GM13976 (cell line): ENCODE measurements around the gene COQ9.
"Not testable (repeated sequence)": the region's sequence is repeated elsewhere in the genome, so short reads cannot be mapped to it uniquely, and the experiment has no call there.

ENCODE experiments used
- DNase-seq: peaks from one replicate; pipeline ENCODE4 v3.0.0; 2012; ENCODE audit warnings: low spot score
- in situ Hi-C: fragments of 300-500 bp; cut with MboI; formaldehyde crosslinking; loops from one replicate; pipeline ENCODE4 v1.12.0; 2022; ENCODE audit warnings: low sequenced_read_pairs, mixed read lengths, inconsistent platforms; ENCODE audit not compliant: unreplicated experiment
- TF ChIP-seq, protein P1 (sequence below): IDR thresholded peaks from 2 replicates; pipeline ENCODE4 v1.5.1; 2012; ENCODE audit warnings: borderline replicate concordance, mild to moderate bottlenecking; ENCODE audit not compliant: insufficient read depth; ENCODE audit errors: extremely low read depth, missing control alignments, control extremely low read depth

Gene COQ9

DNA sequence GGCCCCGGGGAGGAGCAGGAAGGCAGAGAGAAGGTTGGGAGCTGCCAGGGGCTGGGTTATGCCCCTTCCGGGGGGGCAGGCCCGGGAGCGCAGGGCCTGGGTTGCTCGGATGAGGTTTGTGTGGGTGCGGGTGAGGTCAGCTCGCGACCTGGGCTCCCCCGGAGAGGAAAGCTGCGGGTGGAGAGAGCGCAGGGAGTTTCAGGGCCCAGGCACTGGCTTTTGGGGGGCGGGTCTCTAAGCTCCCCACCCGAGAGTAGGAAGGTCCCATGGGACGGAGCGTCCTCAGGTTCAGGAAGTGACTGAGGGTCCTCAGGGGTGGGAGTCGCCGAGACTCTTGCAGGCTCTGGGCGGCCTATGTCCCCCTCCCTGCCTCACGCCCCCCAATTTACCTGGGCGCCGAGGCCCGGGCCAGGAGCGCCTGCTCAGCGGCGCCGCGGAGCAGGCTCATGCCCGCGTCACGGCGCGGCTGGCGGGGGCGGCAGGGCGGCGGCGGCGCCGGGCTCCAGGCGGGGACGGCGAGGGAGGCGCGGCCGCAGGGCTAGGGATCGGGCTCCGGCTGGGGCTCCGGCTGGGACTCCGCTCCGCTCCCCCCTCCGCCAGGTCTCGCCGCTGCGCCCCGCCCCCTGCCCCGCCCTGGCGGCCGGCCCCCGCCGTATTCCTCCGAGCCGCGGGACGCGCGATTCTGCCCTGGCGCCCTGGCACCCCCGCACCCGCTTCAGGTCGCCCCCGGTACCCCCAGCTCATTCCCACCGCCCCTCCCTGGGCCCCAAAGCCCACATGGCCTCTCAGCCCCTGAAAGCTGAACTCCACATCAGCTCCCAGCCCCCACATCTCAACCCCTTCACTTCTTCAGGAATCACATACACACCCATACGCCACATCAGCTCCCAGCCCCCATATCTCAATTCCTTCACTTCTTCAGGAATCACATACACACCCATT is 38.9 kb downstream of the COQ9 start, which contains the start of gene DOK4:
TSS of gene DOK4 (minus strand) at position 578 of the 942 bp plus-strand sequence. CDS start 6,986 bp downstream, outside the sequence.
- peak; percentile 97 for DNase-seq
- in situ Hi-C loops = no loop called here
- TF ChIP-seq, protein P1, sequence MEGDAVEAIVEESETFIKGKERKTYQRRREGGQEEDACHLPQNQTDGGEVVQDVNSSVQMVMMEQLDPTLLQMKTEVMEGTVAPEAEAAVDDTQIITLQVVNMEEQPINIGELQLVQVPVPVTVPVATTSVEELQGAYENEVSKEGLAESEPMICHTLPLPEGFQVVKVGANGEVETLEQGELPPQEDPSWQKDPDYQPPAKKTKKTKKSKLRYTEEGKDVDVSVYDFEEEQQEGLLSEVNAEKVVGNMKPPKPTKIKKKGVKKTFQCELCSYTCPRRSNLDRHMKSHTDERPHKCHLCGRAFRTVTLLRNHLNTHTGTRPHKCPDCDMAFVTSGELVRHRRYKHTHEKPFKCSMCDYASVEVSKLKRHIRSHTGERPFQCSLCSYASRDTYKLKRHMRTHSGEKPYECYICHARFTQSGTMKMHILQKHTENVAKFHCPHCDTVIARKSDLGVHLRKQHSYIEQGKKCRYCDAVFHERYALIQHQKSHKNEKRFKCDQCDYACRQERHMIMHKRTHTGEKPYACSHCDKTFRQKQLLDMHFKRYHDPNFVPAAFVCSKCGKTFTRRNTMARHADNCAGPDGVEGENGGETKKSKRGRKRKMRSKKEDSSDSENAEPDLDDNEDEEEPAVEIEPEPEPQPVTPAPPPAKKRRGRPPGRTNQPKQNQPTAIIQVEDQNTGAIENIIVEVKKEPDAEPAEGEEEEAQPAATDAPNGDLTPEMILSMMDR = no peak

DNA sequence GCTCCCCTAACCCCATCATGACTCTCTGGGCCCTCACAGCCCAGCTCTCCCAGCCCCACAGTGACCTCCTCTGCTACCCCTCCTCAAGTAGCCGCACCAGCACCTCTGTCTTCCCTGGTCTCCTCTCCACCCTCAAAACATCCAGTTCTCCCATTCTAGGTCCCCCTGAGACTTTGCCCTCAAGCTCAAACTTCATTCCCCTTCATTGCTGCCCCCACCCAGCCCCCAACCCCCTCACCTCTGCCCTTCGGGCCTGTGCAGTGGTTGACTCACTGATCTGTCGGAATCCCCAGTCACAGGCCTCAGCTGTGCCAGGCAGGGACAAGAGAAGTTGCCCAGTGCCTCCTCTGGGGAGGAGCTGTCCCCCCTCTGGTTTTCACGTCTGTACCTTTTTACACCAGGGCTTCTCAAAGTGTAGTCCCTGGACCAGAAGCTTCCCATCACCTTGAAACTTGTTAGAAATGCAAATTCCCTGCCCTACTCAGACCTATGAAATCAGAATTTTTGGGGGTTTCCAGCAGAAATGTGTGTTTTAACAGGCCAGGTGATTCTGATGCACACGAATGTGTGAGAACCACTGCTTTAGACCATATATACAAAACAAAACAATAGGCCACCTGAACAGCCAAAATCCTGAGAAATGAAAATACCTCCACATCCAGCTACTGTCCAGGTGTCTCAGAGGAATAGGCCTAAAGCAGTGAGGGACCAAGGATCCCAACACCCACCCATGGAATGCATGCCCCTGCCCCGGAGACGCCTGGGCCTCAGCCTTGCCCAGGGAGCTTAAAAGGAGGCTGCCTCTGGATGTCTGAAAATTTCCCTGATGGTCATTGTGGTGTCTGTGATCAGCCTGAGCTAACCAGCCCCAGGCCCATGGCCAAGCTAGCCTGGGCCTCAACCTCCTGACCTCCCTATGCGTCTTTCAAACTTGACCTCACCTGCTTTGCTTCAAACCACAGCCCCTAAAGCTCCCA is 39.9 kb downstream of the COQ9 start:
- TF ChIP-seq, protein P1 = no peak
- DNase-seq = peak; percentile 44
- in situ Hi-C loops = no loop called here

DNA sequence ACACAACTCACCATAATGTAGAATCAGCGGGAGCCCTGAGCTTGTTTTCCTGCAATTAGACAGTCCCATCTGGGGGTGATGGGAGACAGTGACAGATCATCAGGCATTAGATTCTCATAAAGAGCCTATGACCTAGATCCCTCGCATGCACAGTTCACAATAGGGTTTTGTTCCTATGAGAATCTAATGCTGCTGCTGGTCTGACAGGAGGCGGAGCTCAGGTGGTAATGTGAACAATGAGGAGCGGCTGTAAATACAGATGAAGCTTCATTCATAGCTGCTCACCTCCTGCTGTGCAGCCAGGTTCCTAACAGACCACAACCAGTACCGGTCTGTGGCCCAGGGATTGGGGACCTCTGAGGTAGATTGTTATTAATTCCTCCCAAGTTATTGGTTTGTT is 42.0 kb downstream of the COQ9 start:
- no peak for DNase-seq
- in situ Hi-C loops = no loop called here
- TF ChIP-seq, protein P1 = no peak

DNA sequence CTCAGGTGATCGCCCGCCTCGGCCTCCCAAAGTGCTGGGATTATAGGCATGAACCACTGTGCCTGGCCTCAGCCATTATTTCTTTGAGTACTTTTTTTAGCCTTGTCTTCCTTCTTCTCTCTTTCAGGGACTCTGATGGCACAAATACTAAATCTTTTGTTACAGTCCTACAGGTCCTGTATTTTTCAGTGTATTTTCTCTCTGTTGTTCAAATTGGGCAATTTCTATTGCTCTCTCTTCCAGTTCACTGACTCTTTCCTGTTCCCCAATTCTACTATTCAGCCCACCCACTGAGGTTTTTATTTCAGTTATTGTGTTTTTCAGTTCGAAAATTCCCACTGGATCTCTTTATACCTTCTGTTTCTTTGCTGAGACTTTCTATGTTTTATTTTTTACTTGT is 46.5 kb downstream of the COQ9 start:
- in situ Hi-C loops = no loop called here
- TF ChIP-seq, protein P1 = no peak
- DNase-seq = no peak

DNA sequence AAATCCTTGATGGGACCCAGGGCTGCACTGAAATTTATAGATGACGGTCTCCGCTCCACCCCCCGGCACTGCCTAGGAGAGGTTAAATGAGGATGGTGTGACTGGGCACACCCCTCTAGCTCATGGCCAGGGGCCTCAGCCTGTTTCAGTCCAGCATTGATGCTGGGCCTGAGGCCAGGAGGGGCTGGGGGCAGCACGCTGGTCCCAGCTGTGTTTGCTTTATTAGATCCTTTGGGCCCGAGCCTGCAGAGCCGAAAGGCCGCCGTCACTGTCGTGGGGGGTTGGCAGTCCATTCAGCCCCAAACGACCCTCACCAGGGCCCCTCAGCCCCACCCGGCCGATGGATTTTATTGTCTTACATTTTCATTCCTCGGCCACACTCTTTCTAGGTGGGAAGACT is 49.8 kb downstream of the COQ9 start:
- in situ Hi-C loops = no loop called here
- TF ChIP-seq, protein P1 = no peak
- no peak for DNase-seq

DNA sequence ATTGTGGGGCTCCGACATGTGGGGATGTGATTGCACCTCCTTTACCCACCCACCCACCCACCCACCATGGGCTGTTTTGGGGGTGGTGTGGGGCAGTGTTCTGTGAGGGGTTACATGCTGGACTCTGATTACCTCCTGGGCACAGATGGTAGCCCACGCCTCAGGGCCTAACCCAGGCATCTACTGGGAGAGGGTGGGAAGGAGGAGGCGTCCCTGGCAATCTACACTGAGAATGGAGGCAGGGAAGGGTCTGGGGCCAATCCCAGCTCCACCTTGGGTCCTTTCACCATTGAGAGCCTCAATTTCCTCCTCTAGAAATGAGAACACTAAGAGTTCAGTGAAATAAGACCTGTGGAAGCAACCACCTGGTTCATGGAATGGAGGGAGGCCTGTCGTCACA is 50.8 kb downstream of the COQ9 start:
- no peak for DNase-seq
- in situ Hi-C loops = no loop called here
- TF ChIP-seq, protein P1 = no peak

DNA sequence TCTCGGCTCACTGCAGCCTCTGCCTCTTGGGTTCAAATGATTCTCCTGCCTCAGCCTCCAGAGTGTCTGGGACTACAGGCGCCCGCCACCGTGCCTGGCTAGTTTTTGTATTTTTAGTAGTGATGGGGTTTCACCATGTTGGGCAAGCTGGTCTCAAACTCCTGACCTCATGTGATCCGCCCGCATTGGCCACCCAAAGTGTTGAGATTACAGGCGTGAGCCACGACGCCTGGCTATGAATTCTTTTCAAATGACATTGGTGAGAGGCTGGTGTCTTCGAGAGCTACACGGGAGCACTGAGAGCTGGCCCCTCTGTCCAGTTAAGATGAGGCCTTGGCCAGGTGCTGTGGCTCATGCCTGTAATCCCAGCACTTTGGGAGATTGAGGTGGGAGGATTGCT is 52.7 kb downstream of the COQ9 start:
- DNase-seq, in situ Hi-C loops: not testable (repeated sequence)
